Activated CD4-positive, alpha-beta T cell treated with anti-CD3 and anti-CD28 coated beads for 4 hours (primary cell): ENCODE data around the gene ARHGAP11A.
"Not testable (repeated sequence)": the region's sequence is repeated elsewhere in the genome, so short reads cannot be mapped to it uniquely, and the experiment has no call there.

Experiments used
- DNase-seq, 2 donors: peaks; one replicate each; pipeline ENCODE4 v3.0.0-alpha.2; 2020

The ARHGAP11A gene

GRCh38 chr15:32615051-32615870 lies at the start of gene ARHGAP11A:
ARHGAP11A (plus strand) TSS chr15:32615504; CDS start chr15:32616212, 708 bp downstream.
- DNase-seq: peak; percentile 75 to 82

- not testable (repeated sequence) for DNase-seq
These were observed 46.3 kb upstream of the ARHGAP11A start for GRCh38 chr15:32568988-32569387.

GRCh38 chr15:32578482-32578881 lies 36.8 kb upstream of the ARHGAP11A start:
- DNase-seq: not testable (repeated sequence)

- DNase-seq: not testable (repeated sequence)
These were observed 29.5 kb upstream of the ARHGAP11A start for GRCh38 chr15:32585844-32586243.

GRCh38 chr15:32593151-32593550 lies 22.2 kb upstream of the ARHGAP11A start, which contains the start of gene GOLGA8N:
GOLGA8N (plus strand) TSS chr15:32593456.
- DNase-seq: not testable (repeated sequence)

- not testable (repeated sequence) for DNase-seq
These were observed 5.8 kb upstream of the ARHGAP11A start for GRCh38 chr15:32609518-32609917.

- DNase-seq: not testable (repeated sequence)
These were observed 4.6 kb upstream of the ARHGAP11A start for GRCh38 chr15:32610719-32611118.

- not testable (repeated sequence) for DNase-seq
These were observed 623 bp upstream of the ARHGAP11A start for GRCh38 chr15:32614712-32615050.

GRCh38 chr15:32615871-32616426 lies 645 bp downstream of the ARHGAP11A start:
- DNase-seq: peak in 1 of 2 donors; percentile 4

GRCh38 chr15:32636410-32636809 lies 21.1 kb downstream of the ARHGAP11A start:
- DNase-seq: no peak

- DNase-seq: no peak
These were observed 21.7 kb downstream of the ARHGAP11A start for GRCh38 chr15:32636908-32637567.

GRCh38 chr15:32637704-32638103 lies 22.4 kb downstream of the ARHGAP11A start:
- no peak for DNase-seq

GRCh38 chr15:32641517-32642059 lies 26.3 kb downstream of the ARHGAP11A start, which contains the start of gene SCG5:
SCG5 (plus strand) TSS chr15:32641710; CDS start chr15:32643593, 1,883 bp downstream.
- DNase-seq: no peak

- no peak for DNase-seq
These were observed 27.5 kb downstream of the ARHGAP11A start for GRCh38 chr15:32642667-32643435.

GRCh38 chr15:32643907-32644445 lies 28.7 kb downstream of the ARHGAP11A start:
- DNase-seq: no peak

GRCh38 chr15:32646291-32646690 lies 31.0 kb downstream of the ARHGAP11A start:
- DNase-seq: no peak

- DNase-seq: no peak
These were observed 34.0 kb downstream of the ARHGAP11A start for GRCh38 chr15:32649342-32649741.

GRCh38 chr15:32651229-32651837 lies 36.0 kb downstream of the ARHGAP11A start:
- peak; percentile 6 to 36 for DNase-seq

- no peak for DNase-seq
These were observed 36.9 kb downstream of the ARHGAP11A start for GRCh38 chr15:32652178-32652577.

- DNase-seq: no peak
These were observed 40.8 kb downstream of the ARHGAP11A start for GRCh38 chr15:32656091-32656490.

GRCh38 chr15:32656496-32656895 lies 41.2 kb downstream of the ARHGAP11A start:
- no peak for DNase-seq
